GM12878 (cell line): ENCODE data around the gene BBX. TPM values are rescaled to one million over a fixed set of nuclear protein-coding genes. Genes with fewer than 3 reads are reported as not detected.

Experiments used
- ATAC-seq: fragments of 200-7000 bp; cut with Tn5 transposase; 3 replicates; pipeline ENCODE4 v1.9.1; 2020; ENCODE audit warnings: mild to moderate bottlenecking, moderate library complexity
- BruUV-seq: library from RNA; stranded (reverse); fragments of 400-500 nt; replicated peaks from 2 replicates; lab custom pipeline; 2021; lab: Mats Ljungman, UMichigan
- CTCF ChIA-PET: fragments of 300-600 bp; sonication (Branson Sonifier 250); formaldehyde crosslinking; extraction: SDS; loops from one replicate; lab custom pipeline; 2021; ENCODE audit warnings: inconsistent platforms; lab: Yijun Ruan, JAX
- POLR2A ChIA-PET: fragments of 350-600 bp; formaldehyde crosslinking; extraction: SDS; loops from one replicate; lab custom pipeline; 2021; ENCODE audit warnings: inconsistent platforms; lab: Charles Lee
- RAD21 ChIA-PET: fragments of 300-600 bp; sonication (Branson Sonifier 250); formaldehyde crosslinking; loops from one replicate; lab custom pipeline; 2023; ENCODE audit warnings: antibody characterized with exemption; ENCODE audit not compliant: unreplicated experiment; lab: Charles Lee
- SMC1A ChIA-PET: fragments of 300-600 bp; sonication (Branson Sonifier 250); formaldehyde crosslinking; loops from one replicate; lab custom pipeline; 2023; ENCODE audit not compliant: unreplicated experiment, uncharacterized antibody; lab: Charles Lee
- DNase-seq: peaks from one replicate; pipeline ENCODE4 v3.0.0-alpha.2; 2011; ENCODE audit warnings: low read depth, low spot score
- FAIRE-seq: peaks from 3 replicates; lab custom pipeline; 2011; peaks lifted over from hg19 to GRCh38; lab: Jason Lieb, UNC
- H2AFZ ChIP-seq: 2 replicates; pipeline ENCODE4 v1.6.0; 2011; ENCODE audit warnings: low read depth, low read length, control low read depth; ENCODE audit not compliant: control insufficient read depth
- H3K27ac ChIP-seq: 2 replicates; pipeline ENCODE4 v1.5.1; 2011; ENCODE audit warnings: control low read depth; ENCODE audit not compliant: control insufficient read depth, insufficient read depth
- H3K27me3 ChIP-seq, 2 experiments: replicated peaks in 1 of 2; 2 replicates each; pipeline versions ENCODE4 v1.6.0 to v1.6.1; 2011; ENCODE audit warnings: low read length in 1 of 2; ENCODE audit not compliant: control insufficient read depth in 2 of 2, insufficient read depth in 2 of 2
- H3K36me3 ChIP-seq, 2 experiments: 2 replicates each; pipeline ENCODE4 v1.5.1; 2011; ENCODE audit warnings: low read length in 1 of 2; ENCODE audit not compliant: control insufficient read depth in 2 of 2, insufficient read depth in 2 of 2
- H3K4me1 ChIP-seq: 2 replicates; pipeline ENCODE4 v1.6.1; 2011; ENCODE audit warnings: mild to moderate bottlenecking, low read length, moderate library complexity, mixed read lengths; ENCODE audit not compliant: control insufficient read depth, insufficient read depth
- H3K4me2 ChIP-seq: 2 replicates; pipeline ENCODE4 v1.6.0; 2011; ENCODE audit warnings: control low read depth; ENCODE audit not compliant: control insufficient read depth, insufficient read depth
- H3K4me3 ChIP-seq: fragments of 200-600 bp; sonication (generic); 2 replicates; pipeline ENCODE4 v1.5.1; 2016
- H3K79me2 ChIP-seq: 2 replicates; pipeline ENCODE4 v1.6.0; 2011; ENCODE audit warnings: low read length; ENCODE audit not compliant: control insufficient read depth, insufficient read depth
- H3K9ac ChIP-seq: 2 replicates; pipeline ENCODE4 v1.8.0; 2011; ENCODE audit warnings: low read length, control low read depth, mixed read lengths; ENCODE audit not compliant: control insufficient read depth, insufficient read depth
- H3K9me3 ChIP-seq: replicated peaks from 3 replicates; pipeline ENCODE4 v1.5.1; 2011; ENCODE audit warnings: mild to moderate bottlenecking, low read length; ENCODE audit not compliant: control insufficient read depth, insufficient read depth
- H4K20me1 ChIP-seq: 2 replicates; pipeline ENCODE4 v1.6.0; 2011; ENCODE audit not compliant: control insufficient read depth, insufficient read depth
- BMI1 ChIP-seq: fragments of 450-650 bp; IDR thresholded peaks from 2 replicates; pipeline ENCODE4 v1.6.1; 2016; ENCODE audit warnings: mild to moderate bottlenecking, moderate library complexity, borderline replicate concordance
- CHD2 ChIP-seq: IDR thresholded peaks from 2 replicates; pipeline ENCODE4 v1.6.1; 2011; ENCODE audit warnings: low read depth, low read length, improper control_type of control experiment, borderline replicate concordance
- EED ChIP-seq: sonication (generic); IDR thresholded peaks from 2 replicates; pipeline ENCODE4 v1.6.1; 2016; ENCODE audit warnings: antibody characterized with exemption, low read depth
- GABPA ChIP-seq: IDR thresholded peaks from 2 replicates; pipeline ENCODE4 v1.6.1; 2014; ENCODE audit warnings: antibody characterized with exemption, low read depth, mild to moderate bottlenecking, inconsistent platforms
- GATAD2B ChIP-seq: fragments of 450-650 bp; conservative IDR thresholded peaks from 2 replicates; pipeline ENCODE4 v1.6.1; 2017; ENCODE audit warnings: low read depth, mild to moderate bottlenecking, moderate library complexity
- KLF5 ChIP-seq: fragments of 450-650 bp; IDR thresholded peaks from 2 replicates; pipeline ENCODE4 v1.6.1; 2014; ENCODE audit warnings: mild to moderate bottlenecking; ENCODE audit not compliant: partially characterized antibody
- NFYA ChIP-seq: IDR thresholded peaks from 2 replicates; pipeline ENCODE4 v1.6.1; 2011; ENCODE audit warnings: low read depth, mild to moderate bottlenecking, low read length, improper control_type of control experiment, borderline replicate concordance
- PAX8 ChIP-seq: fragments of 450-650 bp; IDR thresholded peaks from 2 replicates; pipeline ENCODE4 v1.6.1; 2017; ENCODE audit warnings: mild to moderate bottlenecking, moderate library complexity
- PML ChIP-seq: IDR thresholded peaks from 2 replicates; pipeline ENCODE4 v1.6.1; 2012; ENCODE audit warnings: low read length, inconsistent platforms
- POLR2AphosphoS5 ChIP-seq: IDR thresholded peaks from 2 replicates; pipeline ENCODE4 v1.6.1; 2011; ENCODE audit warnings: mild to moderate bottlenecking, low read length, inconsistent platforms
- SMARCA5 ChIP-seq: fragments of 450-650 bp; IDR thresholded peaks from 2 replicates; pipeline ENCODE4 v1.6.1; 2017; ENCODE audit warnings: mild to moderate bottlenecking
- TAF1 ChIP-seq: IDR thresholded peaks from 2 replicates; pipeline ENCODE4 v1.6.1; 2011; ENCODE audit warnings: mild to moderate bottlenecking, low read depth, low read length, borderline replicate concordance
- TCF7 ChIP-seq: IDR thresholded peaks from 2 replicates; pipeline ENCODE4 v1.6.1; 2014; ENCODE audit warnings: antibody characterized with exemption, borderline replicate concordance
- ZNF622 ChIP-seq: fragments of 450-650 bp; IDR thresholded peaks from 2 replicates; pipeline ENCODE4 v1.6.1; 2017; ENCODE audit warnings: mild to moderate bottlenecking, inconsistent platforms
- WGBS: methylation state at CpG from one replicate; pipeline ENCODE4 v1.1.6; 2016; ENCODE audit warnings: low lambda C conversion rate; ENCODE audit not compliant: insufficient replicate concordance, insufficient coverage; ENCODE audit errors: missing lambda C conversion rate; 5-methylcytosine and 5-hydroxymethylcytosine counted together
- in situ Hi-C: fragments of 300-500 bp; cut with MboI; formaldehyde crosslinking; loops from 9 replicates; pipeline ENCODE4 v1.14.3; 2018; ENCODE audit warnings: mixed read lengths
- intact Hi-C: fragments of 100-400 bp; cut with micrococcal nuclease; formaldehyde crosslinking; loops from one replicate; pipeline ENCODE4 v1.14.2; 2022; ENCODE audit not compliant: unreplicated experiment
- polyA plus RNA-seq, 11 experiments: library from polyadenylated mRNA; depleted of rRNA in 4 of 11; unstranded in 6 of 11; stranded (reverse) in 5 of 11; fragments of >200 nt; fragmentation: Nextera tagmentation in 4 of 11; fragmentation: Illumina TruSeq in 1 of 11; extraction: Ambion mirVana in 4 of 11; extraction: Trizol in 1 of 11; gene quantifications; 1 replicate in 1 of 11; 2 replicates in 10 of 11; pipeline versions ENCODE4 v1.2.1 to v1.2.3, GENCODE V29; 2011 to 2016; ENCODE audit warnings: inconsistent platforms in 2 of 11, missing spikeins in 2 of 11, low read depth in 1 of 11
- total RNA-seq, 4 experiments: library from RNA; depleted of rRNA in 3 of 4; stranded (reverse); fragments of >200 nt in 3 of 4; fragmentation: Illumina TruSeq in 1 of 4; extraction: Trizol in 1 of 4; gene quantifications; 2 replicates each; pipeline versions ENCODE4 v1.2.1 to v1.2.3, GENCODE V29; 2013 to 2021
- TF ChIP-seq, protein P1 (sequence below): fragments of 450-650 bp; IDR thresholded peaks from 2 replicates; pipeline ENCODE4 v1.6.1; 2016; ENCODE audit warnings: mild to moderate bottlenecking, moderate library complexity, borderline replicate concordance
- TF ChIP-seq, protein P2 (sequence below): IDR thresholded peaks from 2 replicates; pipeline ENCODE4 v1.6.1; 2012; ENCODE audit warnings: low read depth, low read length, improper control_type of control experiment
- TF ChIP-seq, protein P3 (sequence below): fragments of 450-650 bp; IDR thresholded peaks from 2 replicates; pipeline ENCODE4 v1.6.1; 2018; ENCODE audit warnings: mild to moderate bottlenecking, low read depth, moderate library complexity; ENCODE audit not compliant: partially characterized antibody

The BBX gene
- total and polyA plus RNA-seq, 10 of the 15 experiments (the other 5 are each of a cell fraction or from before 2014, with no cell fraction given): 13.3 to 38.5 (median 32.0) TPM

DNA sequence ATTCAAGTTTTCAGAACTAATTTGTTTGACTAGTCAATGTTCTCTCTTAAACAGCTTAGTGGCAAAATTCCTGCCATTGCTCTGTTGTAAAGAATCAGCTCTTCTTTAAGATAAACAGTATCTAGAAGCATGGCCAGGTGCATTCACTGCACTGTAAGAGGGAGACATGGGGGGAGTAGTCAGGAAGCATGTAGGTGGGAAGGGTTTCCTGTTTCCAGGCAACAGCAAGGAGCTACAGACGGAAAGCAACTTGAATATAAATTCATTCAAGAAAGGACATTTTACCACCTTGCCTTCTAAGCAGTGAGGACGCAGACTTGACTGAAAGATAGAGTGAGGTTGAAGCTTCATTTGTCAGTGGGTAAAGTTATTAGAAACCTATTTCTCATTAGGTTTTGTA is 55.3 kb downstream of the BBX start:
- Histone ChIP-seq H3K27me3 (no peaks in the 10 kb centered on the region), H3K36me3 (no peaks in the 10 kb centered on the region; a peak in 1 of 4 replicates), H3K27ac (no peak overlapping the region), H3K4me1 (no peaks in the 10 kb centered on the region), H3K9me3 (no peaks in the 10 kb centered on the region), H3K4me2 (no peak overlapping the region), H2AFZ (no peak overlapping the region), H3K79me2 (no peaks in the 10 kb centered on the region), H3K9ac (no peak overlapping the region), H4K20me1 (no peaks in the 10 kb centered on the region), H3K4me3 (no peak overlapping the region)
- POLR2A ChIA-PET: interaction anchor here (1.1 kb wide), 1 partner anchor 22 kb away, joined by 3 read pairs; no protein-coding TSS in a partner anchor
- BruUV-seq: no TSS peak
- CTCF ChIA-PET: interaction anchor here (0.6 to 4.7 kb wide), 16 partner anchors 11 to 306 kb away, joined by 3 to 19 read pairs (median 4); no protein-coding TSS in a partner anchor
- intact Hi-C loops (loop anchor here (5.0 to 10.0 kb wide), 2 partner anchors 267 to 349 kb away; no protein-coding TSS in a partner anchor), in situ Hi-C loops (loop anchor here (10.0 kb wide), 1 partner anchor 157 kb away; no protein-coding TSS in a partner anchor)
- 69% methylated on average over 2 of the region's 2 CpGs for WGBS
- DNase-seq: no peak
- FAIRE-seq: no peak
- ATAC-seq: no peak
- RAD21 ChIA-PET: interaction anchor here (1.1 to 1.3 kb wide), 5 partner anchors 9 to 211 kb away, joined by 3 to 5 read pairs (median 4); no protein-coding TSS in a partner anchor
- SMC1A ChIA-PET: interaction anchor here (0.7 to 6.9 kb wide), 19 partner anchors 9 to 307 kb away, joined by 3 to 49 read pairs (median 4); no protein-coding TSS in a partner anchor
- TF ChIP-seq TAF1: no peak
- no peak for TF ChIP-seq POLR2AphosphoS5
- TF ChIP-seq, protein P1, sequence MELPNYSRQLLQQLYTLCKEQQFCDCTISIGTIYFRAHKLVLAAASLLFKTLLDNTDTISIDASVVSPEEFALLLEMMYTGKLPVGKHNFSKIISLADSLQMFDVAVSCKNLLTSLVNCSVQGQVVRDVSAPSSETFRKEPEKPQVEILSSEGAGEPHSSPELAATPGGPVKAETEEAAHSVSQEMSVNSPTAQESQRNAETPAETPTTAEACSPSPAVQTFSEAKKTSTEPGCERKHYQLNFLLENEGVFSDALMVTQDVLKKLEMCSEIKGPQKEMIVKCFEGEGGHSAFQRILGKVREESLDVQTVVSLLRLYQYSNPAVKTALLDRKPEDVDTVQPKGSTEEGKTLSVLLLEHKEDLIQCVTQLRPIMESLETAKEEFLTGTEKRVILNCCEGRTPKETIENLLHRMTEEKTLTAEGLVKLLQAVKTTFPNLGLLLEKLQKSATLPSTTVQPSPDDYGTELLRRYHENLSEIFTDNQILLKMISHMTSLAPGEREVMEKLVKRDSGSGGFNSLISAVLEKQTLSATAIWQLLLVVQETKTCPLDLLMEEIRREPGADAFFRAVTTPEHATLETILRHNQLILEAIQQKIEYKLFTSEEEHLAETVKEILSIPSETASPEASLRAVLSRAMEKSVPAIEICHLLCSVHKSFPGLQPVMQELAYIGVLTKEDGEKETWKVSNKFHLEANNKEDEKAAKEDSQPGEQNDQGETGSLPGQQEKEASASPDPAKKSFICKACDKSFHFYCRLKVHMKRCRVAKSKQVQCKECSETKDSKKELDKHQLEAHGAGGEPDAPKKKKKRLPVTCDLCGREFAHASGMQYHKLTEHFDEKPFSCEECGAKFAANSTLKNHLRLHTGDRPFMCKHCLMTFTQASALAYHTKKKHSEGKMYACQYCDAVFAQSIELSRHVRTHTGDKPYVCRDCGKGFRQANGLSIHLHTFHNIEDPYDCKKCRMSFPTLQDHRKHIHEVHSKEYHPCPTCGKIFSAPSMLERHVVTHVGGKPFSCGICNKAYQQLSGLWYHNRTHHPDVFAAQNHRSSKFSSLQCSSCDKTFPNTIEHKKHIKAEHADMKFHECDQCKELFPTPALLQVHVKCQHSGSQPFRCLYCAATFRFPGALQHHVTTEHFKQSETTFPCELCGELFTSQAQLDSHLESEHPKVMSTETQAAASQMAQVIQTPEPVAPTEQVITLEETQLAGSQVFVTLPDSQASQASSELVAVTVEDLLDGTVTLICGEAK: no peak
- TF ChIP-seq, protein P2, sequence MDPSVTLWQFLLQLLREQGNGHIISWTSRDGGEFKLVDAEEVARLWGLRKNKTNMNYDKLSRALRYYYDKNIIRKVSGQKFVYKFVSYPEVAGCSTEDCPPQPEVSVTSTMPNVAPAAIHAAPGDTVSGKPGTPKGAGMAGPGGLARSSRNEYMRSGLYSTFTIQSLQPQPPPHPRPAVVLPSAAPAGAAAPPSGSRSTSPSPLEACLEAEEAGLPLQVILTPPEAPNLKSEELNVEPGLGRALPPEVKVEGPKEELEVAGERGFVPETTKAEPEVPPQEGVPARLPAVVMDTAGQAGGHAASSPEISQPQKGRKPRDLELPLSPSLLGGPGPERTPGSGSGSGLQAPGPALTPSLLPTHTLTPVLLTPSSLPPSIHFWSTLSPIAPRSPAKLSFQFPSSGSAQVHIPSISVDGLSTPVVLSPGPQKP: no peak
- no peak for TF ChIP-seq PAX8
- no peak for TF ChIP-seq BMI1
- TF ChIP-seq GABPA: no peak
- no peak for TF ChIP-seq EED
- TF ChIP-seq ZNF622: no peak
- no peak for TF ChIP-seq GATAD2B
- TF ChIP-seq TCF7: no peak
- TF ChIP-seq KLF5: no peak
- no peak for TF ChIP-seq PML
- TF ChIP-seq NFYA: no peak
- no peak for TF ChIP-seq SMARCA5
- TF ChIP-seq, protein P3, sequence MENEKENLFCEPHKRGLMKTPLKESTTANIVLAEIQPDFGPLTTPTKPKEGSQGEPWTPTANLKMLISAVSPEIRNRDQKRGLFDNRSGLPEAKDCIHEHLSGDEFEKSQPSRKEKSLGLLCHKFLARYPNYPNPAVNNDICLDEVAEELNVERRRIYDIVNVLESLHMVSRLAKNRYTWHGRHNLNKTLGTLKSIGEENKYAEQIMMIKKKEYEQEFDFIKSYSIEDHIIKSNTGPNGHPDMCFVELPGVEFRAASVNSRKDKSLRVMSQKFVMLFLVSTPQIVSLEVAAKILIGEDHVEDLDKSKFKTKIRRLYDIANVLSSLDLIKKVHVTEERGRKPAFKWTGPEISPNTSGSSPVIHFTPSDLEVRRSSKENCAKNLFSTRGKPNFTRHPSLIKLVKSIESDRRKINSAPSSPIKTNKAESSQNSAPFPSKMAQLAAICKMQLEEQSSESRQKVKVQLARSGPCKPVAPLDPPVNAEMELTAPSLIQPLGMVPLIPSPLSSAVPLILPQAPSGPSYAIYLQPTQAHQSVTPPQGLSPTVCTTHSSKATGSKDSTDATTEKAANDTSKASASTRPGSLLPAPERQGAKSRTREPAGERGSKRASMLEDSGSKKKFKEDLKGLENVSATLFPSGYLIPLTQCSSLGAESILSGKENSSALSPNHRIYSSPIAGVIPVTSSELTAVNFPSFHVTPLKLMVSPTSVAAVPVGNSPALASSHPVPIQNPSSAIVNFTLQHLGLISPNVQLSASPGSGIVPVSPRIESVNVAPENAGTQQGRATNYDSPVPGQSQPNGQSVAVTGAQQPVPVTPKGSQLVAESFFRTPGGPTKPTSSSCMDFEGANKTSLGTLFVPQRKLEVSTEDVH: no peak
- no peak for TF ChIP-seq CHD2
